Adrenal gland (tissue), 12 donors: ENCODE results near the gene SKIC3. TPM values are rescaled to one million over a fixed set of nuclear protein-coding genes. Genes with fewer than 3 reads are reported as not detected.

Source experiments
- DNase-seq, 7 donors: peaks; one replicate each; pipeline ENCODE4 v3.0.0-alpha.2; 2019 to 2020
- H3K27ac ChIP-seq, 5 donors: fragments of 200-600 bp; sonication (generic) in 4 of 5; 1 replicate in 3 of 5; 2 replicates in 2 of 5; pipeline versions ENCODE4 v1.5.1 to v1.8.0; 2016 to 2020; ENCODE audit warnings: mild to moderate bottlenecking in 1 of 5
- H3K27me3 ChIP-seq: fragments of 200-600 bp; 2 replicates; pipeline ENCODE4 v1.8.0; 2021
- H3K36me3 ChIP-seq, 2 donors: fragments of 200-600 bp; replicated peaks in 1 of 2; 1 replicate in 1 of 2; 2 replicates in 1 of 2; pipeline versions ENCODE4 v1.5.1 to v1.8.0; 2018 to 2022
- H3K4me1 ChIP-seq, 2 donors: fragments of 200-600 bp; replicated peaks in 1 of 2; 1 replicate in 1 of 2; 2 replicates in 1 of 2; pipeline versions ENCODE4 v1.5.1 to v1.8.0; 2018 to 2021
- H3K4me3 ChIP-seq, 4 donors: fragments of 200-600 bp; sonication (generic) in 3 of 4; one replicate each; pipeline ENCODE4 v1.5.1; 2016 to 2018
- H3K9me3 ChIP-seq, 3 donors: fragments of 200-600 bp; sonication (generic) in 1 of 3; replicated peaks in 1 of 3; 1 replicate in 2 of 3; 2 replicates in 1 of 3; pipeline versions ENCODE4 v1.5.1 to v1.8.0; 2016 to 2021
- CTCF ChIP-seq, 6 experiments: fragments of 450-650 bp in 4 of 6; fragments of 200-600 bp in 2 of 6; sonication (generic) in 1 of 6; IDR thresholded peaks; 1 replicate in 5 of 6; 2 replicates in 1 of 6; pipeline versions ENCODE4 v1.5.1 to v1.8.0; 2016 to 2021; ENCODE audit warnings: antibody characterized with exemption in 6 of 6, mild to moderate bottlenecking in 2 of 6, moderate library complexity in 1 of 6
- POLR2A ChIP-seq, 2 donors: fragments of 450-650 bp; IDR thresholded peaks; one replicate each; pipeline ENCODE4 v1.6.1; 2017; ENCODE audit warnings: antibody characterized with exemption in 2 of 2, mild to moderate bottlenecking in 2 of 2, moderate library complexity in 1 of 2
- WGBS, 4 donors: extraction: QIAGEN DNeasy Blood & Tissue Kit in 2 of 4; methylation state at CpG; one replicate each; pipeline versions ENCODE4 v1.1.5 to v1.1.7; 2013 to 2017; 5-methylcytosine and 5-hydroxymethylcytosine counted together
- intact Hi-C, 2 donors: fragments of 100-400 bp; cut with DNase I; formaldehyde crosslinking; loops; one replicate each; pipeline versions ENCODE4 v1.14.1 to v1.15.0; 2022 to 2023
- polyA plus RNA-seq, 3 donors: library from polyadenylated mRNA; stranded (reverse); fragments of 200-250 nt in 2 of 3; fragments of 350-450 nt in 1 of 3; fragmentation: Illumina TruSeq in 1 of 3; extraction: RNeasy Lipid Tissue Mini Kit (QIAGEN cat#74804) in 1 of 3; gene quantifications; one replicate each; pipeline ENCODE4 v1.2.3, GENCODE V29; 2013 to 2014
- total RNA-seq, 9 donors: library from RNA; depleted of rRNA in 4 of 9; stranded (reverse); fragments of >200 nt in 4 of 9; fragments of 120-200 nt in 1 of 9; fragmentation: NEBNext Ultra II Directional in 1 of 9; extraction: Animal tissue kit (Norgen Biotek cat#: 25700) in 1 of 9; gene quantifications; one replicate each; pipeline versions ENCODE4 v1.1.0 to v1.2.4, GENCODE V29; 2013 to 2023
- donor health status: healthy with polysubstance abuse.
- donor health status: Bipolar disorder and iron deficiency.
- donor health status: DM: yes; HTN: yes; CAD: no.
- donor health status: DM: no; HTN: no; CAD: no.
- donor health status: DM: no; HTN: no; CAD: no.
- donor health status: DM: yes; HTN: yes; CAD: no.

Gene SKIC3
- total and polyA plus RNA-seq, 12 donors: 17.5 to 108 (median 73.3) TPM

DNA sequence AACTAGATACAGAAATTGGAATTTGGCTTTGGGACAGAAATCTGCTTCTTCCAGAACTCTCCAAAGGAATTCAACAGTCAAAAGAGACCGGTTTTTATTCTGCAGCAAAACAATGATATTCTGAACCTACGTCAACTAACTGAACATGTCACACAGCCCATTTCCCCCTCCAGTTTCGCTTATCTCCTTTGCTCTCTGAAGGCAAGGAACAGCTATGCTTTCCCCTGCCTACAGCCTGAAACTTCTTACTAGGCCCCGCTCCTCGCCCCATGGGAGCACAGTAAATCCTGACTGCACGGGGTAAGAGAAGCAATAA lies 488 bp downstream of the SKIC3 start:
- Histone ChIP-seq H3K27me3 (no peaks in the 10 kb centered on the region), H3K36me3 (peaks cover 0 to 5% of the 10 kb centered on the region in 2 donors), H3K4me3 (peak overlapping the region; percentile 29 to 93 (median 74)), H3K4me1 (peaks cover 13 to 21% of the 10 kb centered on the region in 2 donors), H3K27ac (peak overlapping the region; percentile 70 to 93 (median 84)), H3K9me3 (no peaks in the 10 kb centered on the region)
- WGBS, 4 donors: 0 to 1% (median 0%) methylated on average over 6 of the region's 6 CpGs
- intact Hi-C loops: no loop called here
- no peak for DNase-seq
- TF ChIP-seq CTCF (IDR thresholded peaks at IDR 0.05): no peak
- TF ChIP-seq POLR2A (IDR thresholded peaks at IDR 0.05): no peak

- intact Hi-C loops: no loop called here
- Histone ChIP-seq H3K4me3 (no peak overlapping the region), H3K9me3 (no peaks in the 10 kb centered on the region), H3K27ac (no peak overlapping the region), H3K4me1 (peaks cover 5 to 8% of the 10 kb centered on the region in 2 donors), H3K36me3 (peaks cover 0 to 26% of the 10 kb centered on the region in 2 donors), H3K27me3 (no peaks in the 10 kb centered on the region)
- DNase-seq: no peak
- TF ChIP-seq POLR2A (IDR thresholded peaks at IDR 0.05) (no peak), CTCF (IDR thresholded peaks at IDR 0.05) (no peak)
Observed at GRCh38 chr5:95549030-95549429, 5.7 kb downstream of the SKIC3 start.

DNA sequence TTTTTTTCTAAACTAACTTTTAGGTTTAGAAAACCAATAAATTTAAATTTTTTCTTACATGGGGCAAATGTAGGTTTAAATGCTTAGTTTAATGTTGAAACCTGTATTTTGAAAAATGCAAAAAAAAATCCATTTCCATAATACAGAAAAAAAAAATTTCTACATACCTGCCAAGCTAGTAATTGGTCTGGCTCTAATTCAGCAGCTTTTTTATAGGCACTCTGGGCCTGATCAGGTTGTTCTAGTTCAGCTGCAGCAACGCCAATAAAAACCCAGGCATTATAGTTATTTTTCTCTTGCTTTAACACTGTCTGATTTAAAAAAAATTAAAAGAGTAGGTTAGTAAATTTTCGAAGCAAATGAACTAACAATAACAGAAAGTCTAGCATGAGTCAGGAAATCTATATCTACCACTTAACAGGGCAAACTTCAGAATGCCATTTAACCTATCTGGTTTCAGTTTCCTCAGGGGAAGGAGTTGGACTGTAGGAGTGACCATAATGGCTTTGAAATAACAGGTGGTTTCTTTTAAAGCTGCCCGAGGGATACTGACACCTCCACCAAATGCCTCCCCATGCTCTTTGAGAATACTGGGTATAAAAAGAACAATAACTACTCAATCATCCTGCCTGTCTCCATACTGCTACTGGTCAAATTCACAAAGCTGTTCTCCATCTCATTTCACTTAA lies 11.6 kb downstream of the SKIC3 start:
- no peak for DNase-seq
- WGBS, 4 donors: 63 to 66% (median 65%) methylated on average over 3 of the region's 3 CpGs
- Histone ChIP-seq H3K4me3 (no peak overlapping the region), H3K36me3 (peaks cover 0 to 54% of the 10 kb centered on the region in 2 donors), H3K27me3 (no peaks in the 10 kb centered on the region), H3K4me1 (peaks cover 0 to 5% of the 10 kb centered on the region in 2 donors), H3K27ac (no peak overlapping the region), H3K9me3 (peaks cover 0 to 4% (median 0%) of the 10 kb centered on the region in 3 donors)
- TF ChIP-seq POLR2A (IDR thresholded peaks at IDR 0.05): no peak
- TF ChIP-seq CTCF (IDR thresholded peaks at IDR 0.05): no peak
- intact Hi-C loops: no loop called here

GRCh38 chr5:95537501-95537900 lies 17.3 kb downstream of the SKIC3 start:
- TF ChIP-seq POLR2A (IDR thresholded peaks at IDR 0.05): no peak
- no peak for TF ChIP-seq CTCF (IDR thresholded peaks at IDR 0.05)

More at GRCh38 chr5:95537501-95537900, 17.3 kb downstream of the SKIC3 start:
- H3K27me3 ChIP-seq: no peaks in the 10 kb centered on the region
- H3K36me3 ChIP-seq: peaks cover 0 to 46% of the 10 kb centered on the region in 2 donors
- no peak overlapping the region for H3K4me3 ChIP-seq
- intact Hi-C loops: no loop called here
- H3K27ac ChIP-seq: no peak overlapping the region
- peaks cover 0 to 4% (median 0%) of the 10 kb centered on the region in 3 donors for H3K9me3 ChIP-seq
- H3K4me1 ChIP-seq: peaks cover 0 to 15% of the 10 kb centered on the region in 2 donors
- DNase-seq: no peak
- WGBS, 4 donors: 74 to 95% (median 88%) methylated on average over 2 of the region's 2 CpGs
